Measurements from ENCODE around the gene C3orf70.
"Not testable (repeated sequence)": the region's sequence is repeated elsewhere in the genome, so short reads cannot be mapped to it uniquely, and the experiment has no call there.

The C3orf70 gene

DNA sequence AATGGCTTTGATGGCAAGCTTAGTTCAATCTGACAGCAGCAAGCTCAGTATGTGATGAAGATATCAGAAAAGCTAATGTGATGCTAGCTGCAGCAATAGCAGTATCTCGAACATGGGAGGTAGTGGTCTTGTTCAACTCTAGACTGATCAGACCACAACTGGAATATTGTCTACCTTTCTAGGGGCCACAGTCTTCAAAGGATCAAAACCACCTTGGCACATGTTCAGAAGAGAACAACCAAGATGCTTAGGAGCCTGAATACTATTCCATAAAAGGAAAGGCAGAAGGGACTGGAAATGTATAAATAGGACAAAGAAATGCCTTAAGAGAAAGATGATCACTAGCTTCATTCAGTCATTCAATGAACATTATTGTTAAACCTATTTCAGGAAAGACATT, 2.3 kb downstream of the C3orf70 start:
- no peak for DNase-seq

DNA sequence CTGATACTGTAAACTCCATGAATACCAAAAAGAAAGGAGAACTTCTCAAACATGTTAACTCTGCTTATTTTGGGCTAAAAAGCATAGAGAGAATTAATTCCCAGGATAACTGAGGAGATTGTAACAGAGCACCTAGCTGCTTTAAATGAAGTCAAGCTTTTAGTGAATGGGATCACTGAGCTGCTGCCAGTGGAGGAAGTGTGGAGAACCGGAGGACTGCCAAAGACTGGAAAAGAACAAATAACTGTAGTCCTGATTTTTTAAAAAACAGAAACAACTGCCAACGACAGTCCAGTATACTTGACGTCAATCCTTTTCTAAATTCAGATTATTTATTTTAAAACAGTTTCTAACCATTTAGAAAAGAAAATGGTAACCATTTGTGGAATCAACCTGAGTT, 3.3 kb downstream of the C3orf70 start:
- DNase-seq = no peak

DNA sequence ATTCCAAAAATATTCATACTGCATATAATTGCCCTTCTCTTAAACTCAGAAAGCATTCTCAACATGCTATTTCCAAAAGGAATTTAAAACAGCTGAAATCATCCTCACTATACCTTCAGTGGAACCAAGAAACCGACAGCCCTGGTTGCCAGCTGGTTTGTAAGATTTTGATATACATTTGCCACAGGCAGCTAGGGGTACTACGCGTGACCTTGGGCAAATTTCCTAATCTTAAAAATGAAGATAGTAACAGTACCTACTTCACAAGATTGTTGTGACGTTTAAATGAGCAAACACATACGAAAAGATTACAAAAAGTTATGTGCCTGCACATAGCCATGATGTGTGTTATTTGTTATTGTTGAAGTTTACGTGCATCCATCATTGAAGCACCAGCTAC, 7.3 kb downstream of the C3orf70 start:
- no peak for DNase-seq

DNA sequence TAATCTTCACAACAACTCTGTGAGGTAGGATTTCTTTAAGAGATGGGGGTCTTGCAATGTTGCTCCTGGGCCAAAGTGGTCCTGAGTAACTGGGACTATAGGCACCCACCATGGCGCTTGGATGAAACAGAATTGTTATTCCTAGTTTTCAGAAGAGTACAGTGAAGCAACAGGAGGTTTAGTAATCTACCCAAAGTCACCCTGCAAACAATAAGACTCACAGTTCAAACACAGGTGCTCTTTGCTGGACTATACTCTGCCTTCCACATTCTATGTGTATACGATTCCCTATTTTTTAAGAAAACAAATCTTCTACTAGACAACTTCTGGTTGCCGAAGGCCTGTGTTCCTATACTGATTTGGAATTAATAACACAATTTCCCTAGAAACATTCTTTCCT, 8.1 kb downstream of the C3orf70 start:
- DNase-seq = no peak

DNA sequence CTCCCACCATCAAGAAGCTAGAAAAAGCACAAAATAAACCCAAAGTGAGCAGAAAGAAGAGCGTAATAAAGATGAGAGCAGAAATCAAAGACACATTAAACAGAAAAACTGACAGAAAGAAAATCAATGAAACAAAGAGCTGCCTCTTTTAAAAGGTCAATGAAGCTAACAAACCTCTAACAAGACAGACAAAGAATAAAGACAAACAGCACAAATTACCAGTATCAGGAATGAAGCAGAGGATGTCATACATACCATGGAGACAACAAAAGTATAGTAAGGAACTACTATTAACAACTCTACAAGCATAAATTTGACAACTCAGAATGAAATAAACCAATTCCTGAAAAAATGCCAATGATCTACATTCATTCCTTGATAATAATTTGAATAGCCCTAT, 15.0 kb downstream of the C3orf70 start:
- no peak for DNase-seq

DNA sequence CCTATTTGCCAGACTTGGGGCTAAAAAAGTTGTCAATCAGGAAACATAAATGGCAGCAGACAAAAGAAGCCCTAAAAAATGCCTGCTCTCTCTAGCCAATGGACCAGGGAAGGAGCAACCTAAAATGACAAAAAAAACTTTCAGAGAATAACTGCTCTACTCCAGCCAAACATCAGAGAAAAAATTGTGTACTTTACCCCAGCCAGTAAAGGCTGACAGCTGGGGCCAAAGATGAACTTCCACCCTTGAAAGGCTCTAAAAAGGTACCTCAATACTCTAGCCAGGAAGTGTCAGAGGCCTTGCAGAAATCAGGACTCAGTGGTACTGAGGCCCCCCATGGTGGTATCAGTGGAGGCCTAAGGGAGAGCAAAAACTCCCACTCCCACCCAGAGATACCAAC, 18.4 kb downstream of the C3orf70 start:
- no peak for DNase-seq

DNA sequence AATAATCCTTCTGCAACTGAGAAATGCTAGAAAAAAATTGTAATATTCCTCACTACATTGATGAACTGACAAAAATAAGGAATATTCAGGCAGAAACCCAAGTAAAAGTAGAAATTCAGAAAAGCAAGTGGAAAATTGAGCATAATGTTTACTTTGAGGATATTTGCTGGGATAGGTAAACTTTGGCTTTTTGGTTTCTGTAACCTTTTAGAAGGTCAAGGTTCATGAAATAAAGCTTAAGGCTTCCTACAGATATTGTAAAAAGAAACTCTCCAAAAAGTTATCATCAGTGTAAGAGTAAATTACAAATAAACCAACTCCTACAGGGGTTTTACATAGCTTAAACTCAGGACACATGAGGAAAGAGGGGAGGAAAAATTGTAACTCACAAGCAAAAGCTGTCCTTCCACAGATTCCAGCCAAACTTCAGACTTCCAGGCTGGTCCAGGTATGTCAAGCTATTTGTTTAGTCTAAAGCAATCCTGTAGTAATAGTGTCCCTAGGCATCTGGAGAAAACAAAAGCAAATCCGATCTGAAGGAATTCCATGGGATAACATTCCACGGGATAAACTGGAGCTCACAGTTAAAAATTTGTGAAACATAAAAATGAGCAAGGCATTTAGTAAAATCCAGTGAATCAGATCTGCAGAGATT, 21.1 kb downstream of the C3orf70 start:
- no peak for DNase-seq

DNA sequence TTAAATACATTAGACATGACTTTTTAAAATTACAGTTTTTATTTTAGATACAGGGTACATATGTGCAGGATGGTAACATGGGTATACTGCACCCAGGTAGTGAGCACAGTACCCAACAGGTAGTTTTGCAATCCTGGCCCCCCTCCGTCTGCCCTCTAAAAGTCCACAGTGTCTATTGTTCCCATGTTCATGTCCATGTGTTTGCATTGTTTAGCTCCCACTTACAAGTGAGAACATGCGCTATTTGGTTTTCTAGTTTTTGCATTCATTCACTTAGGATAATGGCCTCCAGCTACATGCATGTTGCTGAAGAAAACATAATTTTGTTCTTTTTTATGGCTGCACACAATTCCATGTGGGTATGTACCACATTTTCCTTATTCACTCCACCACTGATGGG, 23.8 kb downstream of the C3orf70 start:
- no peak for DNase-seq

DNA sequence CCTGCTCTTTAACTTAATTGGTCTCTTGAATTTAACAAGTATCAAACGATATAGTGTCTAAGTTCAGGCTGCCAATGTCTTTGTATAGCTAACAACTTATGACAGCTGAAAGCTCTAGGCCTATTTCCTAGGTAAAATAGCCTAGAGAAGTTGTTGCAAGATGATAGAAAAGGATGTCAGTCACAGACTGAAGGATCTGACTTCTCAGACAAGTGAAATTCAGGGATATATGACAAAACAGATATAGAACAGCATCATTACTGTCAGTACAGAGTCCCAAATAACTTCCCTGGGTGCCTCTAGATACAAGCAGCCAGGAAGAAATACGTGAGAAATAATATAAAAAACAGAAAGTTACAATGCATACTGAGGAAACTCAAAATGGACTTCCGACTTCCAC, 26.7 kb downstream of the C3orf70 start:
- no peak for DNase-seq

DNA sequence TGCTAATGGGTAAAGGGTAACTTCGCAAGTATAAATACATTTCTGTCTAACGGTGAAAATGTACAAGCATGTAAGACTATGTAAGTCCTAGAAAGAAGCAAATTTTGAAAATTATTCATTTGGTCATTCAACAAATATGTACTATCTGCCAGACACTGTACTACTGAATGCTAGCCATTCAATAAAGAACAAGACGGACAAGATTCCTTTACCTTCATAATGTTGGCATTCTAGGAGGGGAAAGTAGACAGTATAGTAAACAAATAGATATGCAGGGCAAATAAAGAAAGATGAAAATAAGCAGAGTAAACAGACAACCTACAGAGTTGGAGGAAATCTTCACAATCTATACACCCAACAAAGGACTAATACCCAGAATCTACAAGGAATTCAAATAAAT, 32.7 kb downstream of the C3orf70 start:
- DNase-seq = no peak

DNA sequence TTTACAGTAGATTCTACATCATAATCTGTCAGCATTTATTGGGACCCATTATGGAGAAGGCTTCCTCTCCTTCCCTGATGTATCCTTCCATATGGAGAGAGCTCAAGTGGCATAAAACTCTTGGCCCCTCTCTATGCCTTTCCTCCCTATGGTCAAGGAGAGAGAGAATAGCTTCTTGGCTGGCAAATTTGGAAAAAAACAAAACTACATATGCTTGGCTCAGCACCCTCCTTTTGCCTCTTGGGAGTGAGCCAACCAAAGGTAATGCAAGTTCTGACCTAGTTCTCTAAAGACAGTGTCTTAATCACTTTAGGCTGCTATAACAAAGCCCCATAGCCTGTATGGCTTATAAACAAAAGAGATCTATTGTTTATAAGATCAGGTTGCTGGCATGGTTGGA, 37.5 kb downstream of the C3orf70 start:
- DNase-seq = no peak

DNA sequence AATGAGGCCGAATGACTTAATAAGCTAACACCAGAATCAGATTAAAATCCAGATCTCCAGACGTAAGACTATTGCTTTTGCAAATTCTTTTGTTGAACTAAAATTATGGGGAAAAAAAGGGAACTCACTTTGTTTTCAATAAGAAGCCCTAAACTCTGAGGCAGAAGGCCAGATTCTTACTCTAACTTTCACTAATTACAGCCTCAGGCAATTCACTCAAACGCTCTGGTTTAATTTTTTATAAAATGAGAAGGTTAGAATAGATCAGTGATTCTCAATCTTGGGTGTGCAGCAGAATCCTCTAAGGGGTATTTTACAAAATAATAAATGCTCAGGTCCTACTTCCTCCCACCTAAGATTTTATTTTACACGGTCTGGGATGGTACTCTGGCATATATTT, 38.1 kb downstream of the C3orf70 start:
- DNase-seq = no peak

DNA sequence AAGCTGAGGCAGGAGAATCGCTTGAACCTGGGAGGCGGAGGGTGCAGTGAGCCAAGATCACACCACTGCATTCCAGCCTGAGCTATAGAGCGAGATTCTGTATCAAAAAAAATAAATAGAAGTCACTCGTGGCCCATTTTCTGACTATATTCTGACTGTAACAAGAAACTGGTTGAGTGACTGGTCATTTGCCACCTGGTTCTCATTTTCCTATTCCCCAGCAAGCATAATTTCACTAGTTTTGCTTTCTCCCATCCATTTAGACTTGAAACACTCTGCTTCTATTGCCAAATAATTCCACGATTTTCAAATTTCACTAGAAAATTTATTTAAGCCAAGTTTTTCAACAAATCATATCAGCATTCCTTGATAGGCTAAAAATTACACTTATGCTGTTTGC, 40.7 kb downstream of the C3orf70 start:
- DNase-seq = no peak

DNA sequence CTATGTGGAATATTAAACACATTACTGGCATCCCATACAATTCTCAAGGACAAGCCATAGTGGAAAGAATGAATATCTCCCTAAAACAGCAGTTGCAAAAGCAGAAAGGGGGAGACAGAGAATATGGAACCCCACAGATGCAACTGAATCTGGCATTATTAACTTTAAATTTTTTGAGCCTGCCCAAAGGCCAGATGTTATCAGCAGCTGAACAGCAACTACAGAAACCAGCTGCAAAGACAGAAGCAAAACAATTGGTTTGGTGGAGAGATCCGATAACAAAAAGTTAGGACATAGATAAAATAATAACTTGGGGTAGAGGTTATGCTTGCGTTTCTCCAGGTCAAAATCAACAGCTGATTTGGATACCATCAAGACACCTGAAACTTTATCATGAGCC, 43.8 kb downstream of the C3orf70 start:
- not testable (repeated sequence) for DNase-seq

DNA sequence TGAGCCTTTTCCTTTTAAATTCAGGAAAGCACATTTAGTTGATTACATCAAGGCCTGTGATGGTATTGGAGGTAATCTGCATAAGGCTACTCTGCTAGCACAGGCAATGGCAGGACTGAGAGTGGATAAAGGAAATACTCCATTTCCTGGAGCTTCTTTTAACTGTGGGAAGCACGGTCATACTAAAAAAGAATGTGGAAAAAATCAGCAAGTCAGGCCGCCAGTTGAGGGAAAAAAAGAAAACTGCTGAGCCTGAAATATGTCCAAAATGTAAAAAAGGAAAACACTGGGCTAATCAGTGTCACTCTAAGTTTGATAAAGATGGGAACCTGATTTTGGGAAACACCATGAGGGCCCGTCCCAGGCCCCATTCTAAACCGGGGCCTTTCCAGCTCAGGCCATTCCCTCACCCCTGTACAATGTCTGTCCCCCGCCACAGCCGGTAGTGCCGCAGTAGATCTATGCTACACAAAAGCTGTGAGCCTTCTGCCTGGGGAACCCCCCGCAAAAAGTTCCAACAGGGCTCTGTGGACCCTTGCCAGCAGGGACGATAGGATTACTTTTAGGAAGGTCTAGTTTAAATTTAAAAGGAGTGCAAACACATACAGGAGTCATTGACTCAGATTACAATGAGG, 46.5 kb downstream of the C3orf70 start:
- not testable (repeated sequence) for DNase-seq

DNA sequence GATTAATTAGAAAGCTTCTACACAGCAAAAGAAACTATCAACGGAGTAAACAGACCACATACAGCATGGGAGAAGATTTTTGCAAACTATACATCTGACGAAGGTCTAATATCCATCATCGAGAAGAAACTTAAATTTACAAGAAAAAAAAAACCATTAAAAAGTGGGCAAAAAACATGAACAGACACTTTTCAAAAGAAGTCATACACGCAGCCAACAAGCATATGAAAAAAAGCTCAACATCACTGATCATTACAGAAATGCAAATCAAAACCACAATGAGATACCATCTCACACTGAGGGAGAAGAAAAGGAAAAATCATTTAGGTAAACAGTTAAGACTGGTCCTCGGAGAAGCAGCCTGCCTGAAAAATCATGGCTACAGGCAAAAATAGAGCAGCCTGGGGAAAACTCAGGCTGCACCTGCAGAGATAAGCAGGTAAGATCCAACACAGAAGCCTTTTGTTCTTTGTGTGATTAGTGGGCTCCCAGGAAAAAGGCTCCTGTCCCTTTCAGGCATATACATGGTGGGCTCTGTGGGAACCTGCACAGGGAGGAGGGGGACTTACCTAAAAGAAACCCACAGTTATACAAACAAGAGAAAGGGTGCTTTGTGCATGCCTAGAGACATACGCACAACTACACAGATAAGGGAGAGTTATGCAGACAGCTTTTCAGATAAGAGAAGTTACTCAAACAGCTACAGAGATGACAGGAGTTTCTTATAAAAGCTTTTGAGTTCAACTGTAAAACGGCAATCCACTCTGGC, 49.3 kb downstream of the C3orf70 start:
- no peak for DNase-seq

DNA sequence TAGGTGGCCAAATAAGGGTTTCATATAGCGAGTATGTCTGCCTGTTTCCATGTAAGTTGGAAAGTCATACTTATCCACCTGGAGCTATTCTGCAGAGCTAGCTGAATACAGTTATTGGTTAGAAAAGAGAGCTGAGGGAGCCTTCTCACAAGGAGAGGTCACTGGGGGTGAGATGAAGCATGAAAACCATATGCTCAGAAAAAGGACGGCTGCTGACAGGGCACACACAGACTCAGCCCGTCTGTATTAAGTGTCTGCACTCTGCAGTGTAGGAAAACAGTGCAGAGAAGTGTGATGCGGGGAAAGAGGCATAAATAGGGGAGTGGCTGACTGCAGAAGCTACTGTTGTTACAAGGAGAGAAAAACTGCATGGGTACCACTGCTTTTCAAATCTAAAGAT, 58.2 kb downstream of the C3orf70 start:
- no peak for DNase-seq

DNA sequence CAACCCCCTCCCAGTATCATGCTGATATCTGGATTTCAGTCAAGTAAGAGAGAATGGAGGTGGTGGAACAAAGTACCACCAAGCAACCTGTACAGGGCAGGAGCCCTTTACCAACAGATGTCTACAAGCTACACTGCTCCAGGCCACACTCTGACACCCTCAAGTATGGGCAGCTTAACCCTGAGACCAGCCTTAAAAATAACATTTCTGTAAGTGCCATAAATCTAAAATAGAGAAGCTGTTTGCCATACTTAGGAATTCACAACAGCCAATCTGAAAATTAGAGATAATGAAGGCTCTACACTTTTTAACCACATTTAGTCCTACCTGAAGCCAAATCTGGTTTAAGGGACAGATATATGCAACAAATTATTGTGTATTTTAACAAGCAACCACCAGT, 59.7 kb downstream of the C3orf70 start:
- DNase-seq = no peak

DNA sequence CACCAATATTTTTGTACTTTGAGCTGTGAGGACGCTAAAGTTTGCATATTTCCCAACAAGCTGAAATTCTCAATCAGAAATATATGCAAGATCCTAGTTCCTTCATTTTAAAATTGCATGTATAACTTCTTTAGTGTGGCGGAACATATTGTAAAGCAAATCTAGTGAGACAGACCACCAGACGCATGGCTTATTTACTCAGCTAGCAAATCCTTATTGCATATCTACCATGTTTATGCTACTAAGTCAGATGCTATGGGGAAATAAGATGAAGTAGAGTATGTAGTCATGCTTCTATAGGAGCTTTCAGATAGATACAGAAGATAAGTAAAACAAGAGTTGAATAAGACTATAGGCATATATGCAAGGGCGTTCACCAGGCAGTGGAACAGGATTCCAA, 62.0 kb downstream of the C3orf70 start:
- no peak for DNase-seq

DNA sequence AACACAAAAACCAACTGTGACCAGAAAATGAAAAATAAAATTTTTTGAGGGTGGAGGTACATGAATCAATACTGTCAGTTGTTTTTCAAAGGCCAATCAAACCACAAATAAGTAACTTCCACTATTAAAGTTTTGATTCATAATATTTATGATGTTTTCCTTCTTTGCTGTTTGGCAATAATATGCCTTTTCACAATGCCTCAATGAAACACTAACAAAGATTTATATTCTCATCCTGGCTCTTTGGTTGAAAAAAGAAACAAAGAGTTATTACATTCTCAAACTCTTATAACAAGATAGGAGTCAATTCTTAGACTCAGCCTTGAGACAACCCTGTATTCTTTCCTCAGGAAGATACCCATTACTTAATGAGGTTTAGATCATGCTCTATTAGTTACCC, 63.1 kb downstream of the C3orf70 start:
- no peak for DNase-seq

DNA sequence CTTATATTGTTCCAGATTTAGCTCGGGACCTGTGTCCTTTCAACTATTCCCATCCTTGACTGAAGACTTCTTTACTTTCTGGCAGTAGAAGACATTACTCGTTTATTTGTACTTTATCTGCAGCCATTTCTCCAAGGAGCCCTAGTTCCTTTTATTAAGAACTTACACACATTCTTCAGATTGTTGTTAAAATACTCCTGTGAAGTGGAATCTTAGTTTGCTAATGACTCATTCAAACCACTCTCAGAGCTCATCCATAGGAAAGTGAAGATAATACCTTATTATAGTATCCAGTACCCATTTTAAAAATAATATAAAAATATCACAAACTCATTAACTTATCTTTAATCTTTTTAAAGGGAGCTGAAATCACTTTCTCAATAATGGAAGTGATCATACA, 63.5 kb downstream of the C3orf70 start:
- no peak for DNase-seq

DNA sequence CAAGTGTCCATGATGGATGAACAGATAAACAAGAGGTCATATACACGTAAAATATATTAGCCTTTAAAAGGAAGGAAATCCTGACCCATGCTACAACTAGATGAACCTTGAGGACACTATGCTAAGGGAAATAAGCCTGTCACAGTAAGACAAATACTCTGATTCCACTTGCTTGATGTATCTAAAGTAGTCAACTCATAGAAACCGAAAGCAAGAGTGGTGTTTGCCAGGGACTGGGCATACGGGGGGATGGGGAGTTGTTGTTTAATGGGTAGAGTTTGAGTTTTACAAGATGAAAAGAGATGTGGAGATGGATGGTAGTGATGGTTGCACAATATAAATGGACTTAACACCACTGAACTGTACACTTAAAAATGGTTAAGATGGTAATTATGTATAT, 65.4 kb downstream of the C3orf70 start:
- DNase-seq = no peak

DNA sequence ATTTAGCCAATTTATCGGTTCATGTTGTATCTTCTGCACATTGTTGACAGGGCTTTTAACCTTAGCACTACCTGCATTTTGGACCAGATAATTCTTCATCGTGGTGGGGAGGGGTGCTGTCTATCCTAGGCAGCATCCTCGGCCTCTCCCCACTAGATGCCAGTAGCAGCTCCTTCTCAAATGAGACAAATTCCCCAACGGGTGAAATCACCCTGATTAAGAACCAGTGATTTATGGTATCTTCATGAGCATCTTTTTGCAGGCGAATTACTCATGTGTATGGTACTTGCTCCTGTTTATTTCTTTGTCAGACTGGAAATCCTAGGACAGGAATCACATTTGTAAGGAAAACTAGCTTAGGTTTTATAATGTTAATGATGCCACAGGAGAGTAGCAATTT, 68.0 kb downstream of the C3orf70 start:
- DNase-seq = no peak

DNA sequence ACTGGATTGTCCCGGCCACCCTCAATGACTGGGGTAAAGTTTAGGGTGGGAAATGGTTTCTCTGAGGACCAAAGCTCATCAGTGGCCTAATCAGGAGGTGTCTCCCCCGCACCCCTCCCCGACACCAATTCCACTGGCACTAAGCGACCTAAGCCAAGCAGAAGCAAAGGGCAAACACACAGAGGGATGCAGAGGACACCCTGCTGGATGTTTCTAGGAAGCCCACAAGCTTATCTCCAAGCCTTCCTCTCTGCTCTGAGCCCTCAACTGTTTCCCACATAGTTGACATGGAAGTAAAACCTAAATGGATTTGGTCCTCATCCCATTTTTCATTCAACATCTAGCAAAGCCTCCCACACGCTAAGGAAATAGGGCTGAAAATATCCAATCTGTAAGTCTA, 68.5 kb downstream of the C3orf70 start:
- DNase-seq = no peak

DNA sequence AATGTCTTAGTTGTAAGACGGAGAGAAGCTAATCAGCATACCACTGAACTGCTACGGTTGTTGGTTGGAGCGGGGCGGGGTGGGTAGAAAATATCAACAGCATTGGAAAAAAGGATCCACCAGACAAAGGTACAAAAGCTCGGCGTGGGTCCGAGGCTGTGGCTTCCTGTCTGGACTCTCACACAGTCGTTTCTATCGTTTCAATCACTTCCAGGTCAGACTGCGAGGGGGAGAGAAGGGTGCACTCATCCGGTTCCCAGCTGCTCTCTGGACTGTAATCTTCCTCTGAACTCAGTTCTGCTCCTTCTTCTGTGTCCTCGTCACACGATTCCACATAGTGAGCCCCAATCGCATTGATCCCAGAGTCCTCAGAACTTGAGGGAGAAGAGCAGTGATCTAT, 70.0 kb downstream of the C3orf70 start:
- no peak for DNase-seq
